H1 (cell line): ENCODE results near the gene ID2.

Source experiments
- CHD1 ChIP-seq: IDR thresholded peaks from 2 replicates; pipeline ENCODE4 v1.6.1; 2012; ENCODE audit warnings: low read depth, low read length, improper control_type of control experiment
- GABPA ChIP-seq: IDR thresholded peaks from 2 replicates; pipeline ENCODE4 v1.6.1; 2011; ENCODE audit warnings: mild to moderate bottlenecking, low read length, moderate library complexity, borderline replicate concordance; ENCODE audit not compliant: insufficient read depth
- NRF1 ChIP-seq: IDR thresholded peaks from 2 replicates; pipeline ENCODE4 v1.6.1; 2011; ENCODE audit warnings: mild to moderate bottlenecking, low read depth, low read length, improper control_type of control experiment
- RAD21 ChIP-seq, 2 experiments: IDR thresholded peaks in 1 of 2; conservative IDR thresholded peaks in 1 of 2; 2 replicates each; pipeline ENCODE4 v1.6.1; 2011; ENCODE audit warnings: low read depth in 2 of 2, low read length in 2 of 2, improper control_type of control experiment in 1 of 2, inconsistent platforms in 1 of 2, mild to moderate bottlenecking in 1 of 2, moderate library complexity in 1 of 2
- RFX5 ChIP-seq: IDR thresholded peaks from 2 replicates; pipeline ENCODE4 v1.6.1; 2011; ENCODE audit warnings: low read depth, low read length, improper control_type of control experiment, borderline replicate concordance
- RXRA ChIP-seq: IDR thresholded peaks from 2 replicates; pipeline ENCODE4 v1.6.1; 2011; ENCODE audit warnings: low read depth, mild to moderate bottlenecking, low read length, moderate library complexity; ENCODE audit not compliant: insufficient read depth
- TAF1 ChIP-seq: IDR thresholded peaks from 2 replicates; pipeline ENCODE4 v1.6.1; 2011; ENCODE audit warnings: mild to moderate bottlenecking, low read depth, low read length
- TF ChIP-seq, protein P1 (sequence below), 3 experiments: IDR thresholded peaks; 1 replicate in 2 of 3; 2 replicates in 1 of 3; pipeline versions ENCODE4 v1.5.1 to v1.6.1; 2011; ENCODE audit warnings: low read length in 3 of 3, mild to moderate bottlenecking in 3 of 3, inconsistent platforms in 2 of 3, low read depth in 1 of 3, moderate library complexity in 1 of 3; ENCODE audit not compliant: insufficient read depth in 1 of 3; ENCODE audit errors: control extremely low read depth in 1 of 3
- TF ChIP-seq, protein P2 (sequence below): IDR thresholded peaks from 2 replicates; pipeline ENCODE4 v1.6.1; 2012; ENCODE audit warnings: inconsistent platforms

DNA sequence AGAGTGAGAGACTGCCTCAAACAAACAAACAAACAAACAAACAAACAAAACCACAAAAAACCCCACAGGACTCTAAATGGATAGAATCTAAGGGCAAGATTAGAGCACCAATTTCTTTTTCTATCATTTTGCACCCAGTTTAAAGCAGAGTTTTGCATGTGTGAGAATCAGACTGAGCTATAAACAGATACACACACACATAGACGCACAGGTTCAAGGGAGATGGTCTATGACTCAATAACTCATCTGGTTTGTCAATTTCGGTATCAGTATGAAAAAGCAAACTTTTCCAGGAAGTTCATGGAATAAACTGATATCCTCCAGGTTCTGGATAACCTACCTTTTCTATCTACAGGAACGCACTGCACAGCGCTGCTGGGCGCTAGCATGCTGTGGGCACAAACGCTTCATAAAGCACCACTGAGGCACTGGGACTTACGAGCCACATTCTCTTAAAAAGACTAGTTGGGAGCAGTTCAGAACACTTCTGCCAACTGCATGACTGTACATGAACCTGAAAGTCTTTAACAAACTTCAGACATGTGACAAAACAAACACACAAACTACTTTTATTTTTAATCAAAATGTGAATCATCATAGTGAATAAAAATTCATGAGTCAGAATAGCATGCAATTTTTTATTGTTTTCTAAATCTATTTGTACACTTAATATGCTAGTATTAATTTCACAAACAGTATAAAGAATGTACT is 46.6 kb downstream of the ID2 start:
- TF ChIP-seq RXRA (no peak), RAD21 (IDR thresholded peaks at IDR 0.05 in 1 of 2, conservative IDR thresholded peaks at IDR 0.05 in 1 of 2; ENCODE audit: low read depth in 2 of 2, low read length in 2 of 2) (no peak), GABPA (no peak), NRF1 (no peak), RFX5 (no peak), TAF1 (no peak), CHD1 (no peak)
- TF ChIP-seq, protein P1, sequence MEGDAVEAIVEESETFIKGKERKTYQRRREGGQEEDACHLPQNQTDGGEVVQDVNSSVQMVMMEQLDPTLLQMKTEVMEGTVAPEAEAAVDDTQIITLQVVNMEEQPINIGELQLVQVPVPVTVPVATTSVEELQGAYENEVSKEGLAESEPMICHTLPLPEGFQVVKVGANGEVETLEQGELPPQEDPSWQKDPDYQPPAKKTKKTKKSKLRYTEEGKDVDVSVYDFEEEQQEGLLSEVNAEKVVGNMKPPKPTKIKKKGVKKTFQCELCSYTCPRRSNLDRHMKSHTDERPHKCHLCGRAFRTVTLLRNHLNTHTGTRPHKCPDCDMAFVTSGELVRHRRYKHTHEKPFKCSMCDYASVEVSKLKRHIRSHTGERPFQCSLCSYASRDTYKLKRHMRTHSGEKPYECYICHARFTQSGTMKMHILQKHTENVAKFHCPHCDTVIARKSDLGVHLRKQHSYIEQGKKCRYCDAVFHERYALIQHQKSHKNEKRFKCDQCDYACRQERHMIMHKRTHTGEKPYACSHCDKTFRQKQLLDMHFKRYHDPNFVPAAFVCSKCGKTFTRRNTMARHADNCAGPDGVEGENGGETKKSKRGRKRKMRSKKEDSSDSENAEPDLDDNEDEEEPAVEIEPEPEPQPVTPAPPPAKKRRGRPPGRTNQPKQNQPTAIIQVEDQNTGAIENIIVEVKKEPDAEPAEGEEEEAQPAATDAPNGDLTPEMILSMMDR (IDR thresholded peaks at IDR 0.05; ENCODE audit: control extremely low read depth in 1 of 3, insufficient read depth in 1 of 3, low read depth in 1 of 3, low read length in 3 of 3): no peak
- TF ChIP-seq, protein P2, sequence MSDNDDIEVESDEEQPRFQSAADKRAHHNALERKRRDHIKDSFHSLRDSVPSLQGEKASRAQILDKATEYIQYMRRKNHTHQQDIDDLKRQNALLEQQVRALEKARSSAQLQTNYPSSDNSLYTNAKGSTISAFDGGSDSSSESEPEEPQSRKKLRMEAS: no peak
